Endodermal cell (in vitro differentiated cells): ENCODE measurements around the gene KLHL24. TPM values are rescaled to one million over a fixed set of nuclear protein-coding genes. Genes with fewer than 3 reads are reported as not detected.
"Not testable (repeated sequence)": the region's sequence is repeated elsewhere in the genome, so short reads cannot be mapped to it uniquely, and the experiment has no call there.

ENCODE experiments used
- DNase-seq: peaks from one replicate; pipeline ENCODE4 v3.0.0-alpha.2; 2017
- H3K27ac ChIP-seq: 2 replicates; pipeline ENCODE4 v1.5.1; 2013; ENCODE audit warnings: mild to moderate bottlenecking, low read depth, low read length, moderate library complexity
- H3K27me3 ChIP-seq: 2 replicates; pipeline ENCODE4 v1.6.1; 2013; ENCODE audit warnings: mild to moderate bottlenecking, low read length, moderate library complexity; ENCODE audit not compliant: insufficient read depth, control insufficient read depth, poor library complexity, severe bottlenecking
- H3K36me3 ChIP-seq: 2 replicates; pipeline ENCODE4 v1.7.0; 2013; ENCODE audit warnings: mild to moderate bottlenecking, low read length, moderate library complexity; ENCODE audit not compliant: control insufficient read depth, insufficient read depth
- H3K4me1 ChIP-seq: one replicate; pipeline ENCODE4 v1.7.0; 2013; ENCODE audit warnings: low read length; ENCODE audit not compliant: control insufficient read depth, insufficient read depth
- H3K4me3 ChIP-seq: 2 replicates; pipeline ENCODE4 v1.5.1; 2013; ENCODE audit warnings: mild to moderate bottlenecking, low read length, moderate library complexity
- H3K9ac ChIP-seq: 2 replicates; pipeline ENCODE4 v1.6.1; 2013; ENCODE audit warnings: mild to moderate bottlenecking, low read length, moderate library complexity; ENCODE audit not compliant: poor library complexity, severe bottlenecking; ENCODE audit errors: extremely low read depth
- H3K9me3 ChIP-seq: 2 replicates; pipeline ENCODE4 v1.6.1; 2013; ENCODE audit warnings: mild to moderate bottlenecking, low read length, moderate library complexity; ENCODE audit not compliant: control insufficient read depth
- H3K27ac Mint-ChIP-seq: 2 replicates; pipeline ENCODE4 v1.8.0; 2020; ENCODE audit warnings: mixed read lengths
- H3K27me3 Mint-ChIP-seq: 2 replicates; pipeline ENCODE4 v1.8.0; 2021; ENCODE audit warnings: mild to moderate bottlenecking, mixed read lengths; ENCODE audit not compliant: insufficient read depth
- H3K36me3 Mint-ChIP-seq: 2 replicates; pipeline ENCODE4 v1.8.0; 2020; ENCODE audit warnings: low read depth, mixed read lengths
- H3K4me1 Mint-ChIP-seq: 2 replicates; pipeline ENCODE4 v1.8.0; 2020; ENCODE audit warnings: mixed read lengths
- H3K4me3 Mint-ChIP-seq: 2 replicates; pipeline ENCODE4 v1.8.0; 2020; ENCODE audit warnings: mild to moderate bottlenecking, moderate library complexity, mixed read lengths
- H3K9me3 Mint-ChIP-seq: 2 replicates; pipeline ENCODE4 v1.8.0; 2020; ENCODE audit warnings: mild to moderate bottlenecking, mixed read lengths
- CTCF ChIP-seq: fragments of 200-600 bp; sonication (generic); conservative IDR thresholded peaks from 2 replicates; pipeline ENCODE4 v1.5.0; 2021; ENCODE audit warnings: antibody characterized with exemption, mild to moderate bottlenecking
- WGBS, 2 experiments: methylation state at CpG; one replicate each; pipeline versions ENCODE4 v1.1.5 to v1.1.7; 2013; ENCODE audit warnings: missing lambda C conversion rate in 2 of 2, mixed read lengths in 1 of 2; ENCODE audit not compliant: insufficient coverage in 1 of 2, insufficient read length in 1 of 2; 5-methylcytosine and 5-hydroxymethylcytosine counted together
- total RNA-seq, 2 donors: library from RNA; stranded (reverse); fragmentation: NEBNext Ultra II Directional in 1 of 2; extraction: Animal tissue kit (Norgen Biotek cat#: 25700) in 1 of 2; gene quantifications; 2 replicates in 1 of 2; 3 replicates in 1 of 2; pipeline ENCODE4 v1.2.1, GENCODE V29; 2021

Gene KLHL24
- total RNA-seq, 2 donors from 2014 or later = 29.9 to 39.9 TPM

GRCh38 chr3:183592821-183593220, 42.6 kb upstream of the KLHL24 start:
- H3K36me3 Mint-ChIP-seq = no peaks in the 10 kb centered on the region
- no peak for DNase-seq
- H3K4me1 Mint-ChIP-seq = peaks cover 13% of the 10 kb centered on the region
- TF ChIP-seq CTCF = no peak
- Histone ChIP-seq H3K4me3 (no peak overlapping the region), H3K4me1 (no peaks in the 10 kb centered on the region), H3K36me3 (no peaks in the 10 kb centered on the region), H3K9ac (no peak overlapping the region), H3K27me3 (no peaks in the 10 kb centered on the region), H3K9me3 (no peaks in the 10 kb centered on the region), H3K27ac (no peak overlapping the region)
- H3K9me3 Mint-ChIP-seq = peaks cover 7% of the 10 kb centered on the region
- H3K4me3 Mint-ChIP-seq = no peak overlapping the region
- no peak overlapping the region for H3K27ac Mint-ChIP-seq
- 94 to 95% methylated on average over 7 of the region's 7 CpGs for WGBS, 2 experiments
- peaks cover 1% of the 10 kb centered on the region for H3K27me3 Mint-ChIP-seq

- no peak for TF ChIP-seq CTCF
- Mint-ChIP-seq H3K27ac (no peak overlapping the region), H3K4me3 (no peak overlapping the region), H3K36me3 (no peaks in the 10 kb centered on the region), H3K9me3 (peaks cover 17% of the 10 kb centered on the region), H3K4me1 (peaks cover 13% of the 10 kb centered on the region), H3K27me3 (no peaks in the 10 kb centered on the region)
- no peaks in the 10 kb centered on the region for H3K27me3 ChIP-seq
- H3K36me3 ChIP-seq = no peaks in the 10 kb centered on the region
- H3K4me3 ChIP-seq = no peak overlapping the region
- H3K27ac ChIP-seq = no peak overlapping the region
- no peaks in the 10 kb centered on the region for H3K4me1 ChIP-seq
- peaks cover 9% of the 10 kb centered on the region for H3K9me3 ChIP-seq
- WGBS, 2 experiments = 98 to 100% methylated on average over 2 of the region's 2 CpGs
- H3K9ac ChIP-seq = no peak overlapping the region
- no peak for DNase-seq
These were observed 40.8 kb upstream of the KLHL24 start for GRCh38 chr3:183594636-183595035.

- Histone ChIP-seq H3K4me3 (no peak overlapping the region), H3K36me3 (no peaks in the 10 kb centered on the region), H3K27me3 (no peaks in the 10 kb centered on the region), H3K27ac (no peak overlapping the region), H3K4me1 (no peaks in the 10 kb centered on the region), H3K9me3 (peaks cover 9% of the 10 kb centered on the region), H3K9ac (no peak overlapping the region)
- no peaks in the 10 kb centered on the region for H3K4me1 Mint-ChIP-seq
- no peaks in the 10 kb centered on the region for H3K27me3 Mint-ChIP-seq
- no peak overlapping the region for H3K27ac Mint-ChIP-seq
- 0% methylated on average over 1 of the region's 1 CpG; no CpG with 5 or more reads in 1 of the 2 experiments for WGBS, 2 experiments
- H3K4me3 Mint-ChIP-seq = no peak overlapping the region
- DNase-seq = no peak
- no peaks in the 10 kb centered on the region for H3K36me3 Mint-ChIP-seq
- no peak for TF ChIP-seq CTCF
- peaks cover 17% of the 10 kb centered on the region for H3K9me3 Mint-ChIP-seq
These were observed 37.5 kb upstream of the KLHL24 start for GRCh38 chr3:183597959-183598358.

GRCh38 chr3:183611326-183611725, 24.1 kb upstream of the KLHL24 start:
- not testable (repeated sequence) for H3K4me3 Mint-ChIP-seq, H3K27ac ChIP-seq, H3K4me1 Mint-ChIP-seq, DNase-seq, H3K4me3 ChIP-seq, H3K36me3 Mint-ChIP-seq, H3K36me3 ChIP-seq, H3K27ac Mint-ChIP-seq, H3K4me1 ChIP-seq, H3K27me3 ChIP-seq, H3K9me3 ChIP-seq, H3K9ac ChIP-seq
- Mint-ChIP-seq H3K27me3 (peaks cover 33% of the 10 kb centered on the region), H3K9me3 (peaks cover 13% of the 10 kb centered on the region)
- WGBS, 2 experiments = 74 to 99% methylated on average over 3 to 4 of the region's 6 CpGs
